ENCODE data around the gene CASKIN1. TPM values are rescaled to one million over a fixed set of nuclear protein-coding genes. Genes with fewer than 3 reads are reported as not detected.

Gene CASKIN1
- polyA plus RNA-seq, 1 donor (not counting 4 experiments of a cell fraction or from before 2014, with no cell fraction given) = 0.04 TPM

GRCh38 chr16:2147981-2148671, 48.3 kb downstream of the CASKIN1 start, which contains the start of gene RAB26:
Gene RAB26 (plus strand): TSS chr16:2148625. CDS start chr16:2148784, 159 bp downstream.
- Histone ChIP-seq H2AFZ (ENCODE audit: control insufficient read depth, low read length) (no peak within 1 kb of the TSS), H3K9ac (ENCODE audit: control insufficient read depth, extremely low read depth, insufficient read depth, low read length) (peak within 1 kb of the TSS; percentile 23), H3K9me3 (ENCODE audit: control insufficient read depth, low read depth, low read length) (no peaks in the 10 kb centered on the region), H3K9me1 (ENCODE audit: control insufficient read depth, extremely low read depth, insufficient read depth, low read length) (peaks cover 4% of the 10 kb centered on the region), H3K79me2 (ENCODE audit: control insufficient read depth, insufficient read depth, low read length) (peaks cover 6% of the 10 kb centered on the region), H3K4me1 (ENCODE audit: control insufficient read depth, extremely low read depth, insufficient read depth, low read length) (peaks cover 42% of the 10 kb centered on the region), H3K27me3 (ENCODE audit: control insufficient read depth, extremely low read depth, insufficient read depth, low read length) (no peaks in the 10 kb centered on the region), H3K4me3 (ENCODE audit: control insufficient read depth in 2 of 3, extremely low read depth in 1 of 3, insufficient read depth in 2 of 3, low read depth in 1 of 3, low read length in 3 of 3) (peak within 1 kb of the TSS; percentile 21 to 28 (median 24)), H3K36me3 (ENCODE audit: control insufficient read depth in 2 of 2, extremely low read depth in 1 of 2, insufficient read depth in 2 of 2, low read length in 2 of 2) (peaks cover 4 to 14% of the 10 kb centered on the region in 2 experiments), H3K4me2 (ENCODE audit: control insufficient read depth, extremely low read depth, insufficient read depth, low read depth, low read length) (peak within 1 kb of the TSS; percentile 74), H3K27ac (ENCODE audit: control insufficient read depth, insufficient read depth, low read length) (no peak within 1 kb of the TSS), H4K20me1 (ENCODE audit: control insufficient read depth, extremely low read depth, insufficient read depth, low read length) (peaks cover 31% of the 10 kb centered on the region)
- FAIRE-seq = no peak
- TF ChIP-seq CTCF (optimal IDR thresholded peaks at IDR 0.05 in 1 of 3, IDR thresholded peaks at IDR 0.05 in 1 of 3, conservative IDR thresholded peaks at IDR 0.05 in 1 of 3; ENCODE audit: extremely low read depth in 1 of 3, insufficient read depth in 2 of 3, low read length in 3 of 3) (no peak), EZH2 (IDR thresholded peaks at IDR 0.05; ENCODE audit: low read length) (no peak)
- DNase-seq (ENCODE audit: low read depth, low spot score) = no peak
- dilution Hi-C loops (cut with MboI; ENCODE audit: extremely low pct_ligation_motif_present, low sequenced_read_pairs) = no loop called here

- Histone ChIP-seq H3K9ac (ENCODE audit: control insufficient read depth, extremely low read depth, insufficient read depth, low read length) (no peak overlapping the region), H3K4me3 (ENCODE audit: control insufficient read depth in 2 of 3, extremely low read depth in 1 of 3, insufficient read depth in 2 of 3, low read depth in 1 of 3, low read length in 3 of 3) (no peak overlapping the region), H3K27ac (ENCODE audit: control insufficient read depth, insufficient read depth, low read length) (no peak overlapping the region), H3K9me3 (ENCODE audit: control insufficient read depth, low read depth, low read length) (no peaks in the 10 kb centered on the region), H4K20me1 (ENCODE audit: control insufficient read depth, extremely low read depth, insufficient read depth, low read length) (peaks cover 25% of the 10 kb centered on the region), H3K4me1 (ENCODE audit: control insufficient read depth, extremely low read depth, insufficient read depth, low read length) (peaks cover 36% of the 10 kb centered on the region), H2AFZ (ENCODE audit: control insufficient read depth, low read length) (no peak overlapping the region), H3K36me3 (ENCODE audit: control insufficient read depth in 2 of 2, extremely low read depth in 1 of 2, insufficient read depth in 2 of 2, low read length in 2 of 2) (peaks cover 3 to 7% of the 10 kb centered on the region in 2 experiments), H3K27me3 (ENCODE audit: control insufficient read depth, extremely low read depth, insufficient read depth, low read length) (no peaks in the 10 kb centered on the region), H3K9me1 (ENCODE audit: control insufficient read depth, extremely low read depth, insufficient read depth, low read length) (peaks cover 4% of the 10 kb centered on the region), H3K4me2 (ENCODE audit: control insufficient read depth, extremely low read depth, insufficient read depth, low read depth, low read length) (no peak overlapping the region), H3K79me2 (ENCODE audit: control insufficient read depth, insufficient read depth, low read length) (no peaks in the 10 kb centered on the region)
- FAIRE-seq (no peak), DNase-seq (ENCODE audit: low read depth, low spot score) (no peak)
- no peak for TF ChIP-seq CTCF (optimal IDR thresholded peaks at IDR 0.05 in 1 of 3, IDR thresholded peaks at IDR 0.05 in 1 of 3, conservative IDR thresholded peaks at IDR 0.05 in 1 of 3; ENCODE audit: extremely low read depth in 1 of 3, insufficient read depth in 2 of 3, low read length in 3 of 3)
- TF ChIP-seq EZH2 (IDR thresholded peaks at IDR 0.05; ENCODE audit: low read length) = no peak
- dilution Hi-C loops (cut with MboI; ENCODE audit: extremely low pct_ligation_motif_present, low sequenced_read_pairs) = no loop called here
Measured at GRCh38 chr16:2147378-2147777, 49.0 kb downstream of the CASKIN1 start.

Data from keratinocyte (primary cell).